Measurements from ENCODE around the gene C1QC.

The C1QC gene

DNA sequence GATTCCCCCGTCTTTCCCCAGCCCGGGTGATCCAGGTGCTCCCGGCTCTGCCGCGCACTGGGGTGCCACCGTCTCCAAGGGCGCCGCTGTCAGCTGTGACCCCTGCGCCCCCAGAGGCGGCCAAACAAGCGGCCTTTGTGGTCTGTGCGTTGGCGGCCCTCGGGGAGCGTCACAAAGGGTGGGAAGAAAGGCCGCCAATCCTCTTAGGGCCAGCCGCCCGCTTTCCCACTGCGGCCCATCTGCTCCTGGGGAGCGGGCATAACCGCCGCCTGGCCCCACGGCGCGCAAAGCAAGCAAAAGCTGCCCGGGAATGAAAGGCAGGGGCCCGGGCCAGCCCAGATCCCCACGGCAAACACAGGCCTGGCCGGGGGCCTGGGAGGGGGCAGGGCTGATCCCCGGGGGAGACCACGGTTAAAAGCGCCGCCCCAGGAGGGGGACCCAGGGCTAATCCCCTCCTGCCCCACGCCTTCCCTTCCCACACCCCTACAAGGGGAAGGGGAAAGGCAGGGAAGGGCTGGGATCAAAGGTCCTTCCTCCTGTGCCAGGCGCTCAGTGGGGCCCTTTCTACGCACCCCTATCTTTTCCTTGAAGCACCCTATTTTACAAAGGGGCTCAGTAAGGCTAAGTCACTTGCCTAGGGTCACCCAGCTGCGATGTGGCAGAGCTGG is 33.6 kb downstream of the C1QC start:
- Histone ChIP-seq H4K20me1 (ENCODE audit: control insufficient read depth, insufficient read depth, low read depth, low read length) (no peaks in the 10 kb centered on the region), H3K9me3 (ENCODE audit: control insufficient read depth, insufficient read depth, low read length) (peaks cover 9% of the 10 kb centered on the region; the same call in 1 of the 2 replicates), H3K9me2 (replicated peaks; ENCODE audit: control insufficient read depth, low read length) (no peaks in the 10 kb centered on the region), H3K4me3 (ENCODE audit: low read length) (no peak overlapping the region), H3K4me2 (ENCODE audit: low read length) (no peak overlapping the region), H3K36me3 (ENCODE audit: control insufficient read depth, low read length) (no peaks in the 10 kb centered on the region), H3K27me3 (ENCODE audit: control insufficient read depth, low read length) (no peaks in the 10 kb centered on the region; the same call in 1 of the 2 replicates), H3K27ac (ENCODE audit: low read depth, low read length) (no peak overlapping the region), H3F3A (ENCODE audit: control insufficient read depth, insufficient read depth) (no peaks in the 10 kb centered on the region), H3K79me2 (ENCODE audit: control insufficient read depth, low read length) (no peaks in the 10 kb centered on the region), H3K4me1 (ENCODE audit: control insufficient read depth, low read length) (no peaks in the 10 kb centered on the region)
- TF ChIP-seq EZH2phosphoT487 (IDR thresholded peaks at IDR 0.05; ENCODE audit: borderline replicate concordance, low read length), result no peak
- TF ChIP-seq, protein P1, sequence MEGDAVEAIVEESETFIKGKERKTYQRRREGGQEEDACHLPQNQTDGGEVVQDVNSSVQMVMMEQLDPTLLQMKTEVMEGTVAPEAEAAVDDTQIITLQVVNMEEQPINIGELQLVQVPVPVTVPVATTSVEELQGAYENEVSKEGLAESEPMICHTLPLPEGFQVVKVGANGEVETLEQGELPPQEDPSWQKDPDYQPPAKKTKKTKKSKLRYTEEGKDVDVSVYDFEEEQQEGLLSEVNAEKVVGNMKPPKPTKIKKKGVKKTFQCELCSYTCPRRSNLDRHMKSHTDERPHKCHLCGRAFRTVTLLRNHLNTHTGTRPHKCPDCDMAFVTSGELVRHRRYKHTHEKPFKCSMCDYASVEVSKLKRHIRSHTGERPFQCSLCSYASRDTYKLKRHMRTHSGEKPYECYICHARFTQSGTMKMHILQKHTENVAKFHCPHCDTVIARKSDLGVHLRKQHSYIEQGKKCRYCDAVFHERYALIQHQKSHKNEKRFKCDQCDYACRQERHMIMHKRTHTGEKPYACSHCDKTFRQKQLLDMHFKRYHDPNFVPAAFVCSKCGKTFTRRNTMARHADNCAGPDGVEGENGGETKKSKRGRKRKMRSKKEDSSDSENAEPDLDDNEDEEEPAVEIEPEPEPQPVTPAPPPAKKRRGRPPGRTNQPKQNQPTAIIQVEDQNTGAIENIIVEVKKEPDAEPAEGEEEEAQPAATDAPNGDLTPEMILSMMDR (IDR thresholded peaks at IDR 0.05; ENCODE audit: low read depth, low read length, poor library complexity, severe bottlenecking), result no peak

DNA sequence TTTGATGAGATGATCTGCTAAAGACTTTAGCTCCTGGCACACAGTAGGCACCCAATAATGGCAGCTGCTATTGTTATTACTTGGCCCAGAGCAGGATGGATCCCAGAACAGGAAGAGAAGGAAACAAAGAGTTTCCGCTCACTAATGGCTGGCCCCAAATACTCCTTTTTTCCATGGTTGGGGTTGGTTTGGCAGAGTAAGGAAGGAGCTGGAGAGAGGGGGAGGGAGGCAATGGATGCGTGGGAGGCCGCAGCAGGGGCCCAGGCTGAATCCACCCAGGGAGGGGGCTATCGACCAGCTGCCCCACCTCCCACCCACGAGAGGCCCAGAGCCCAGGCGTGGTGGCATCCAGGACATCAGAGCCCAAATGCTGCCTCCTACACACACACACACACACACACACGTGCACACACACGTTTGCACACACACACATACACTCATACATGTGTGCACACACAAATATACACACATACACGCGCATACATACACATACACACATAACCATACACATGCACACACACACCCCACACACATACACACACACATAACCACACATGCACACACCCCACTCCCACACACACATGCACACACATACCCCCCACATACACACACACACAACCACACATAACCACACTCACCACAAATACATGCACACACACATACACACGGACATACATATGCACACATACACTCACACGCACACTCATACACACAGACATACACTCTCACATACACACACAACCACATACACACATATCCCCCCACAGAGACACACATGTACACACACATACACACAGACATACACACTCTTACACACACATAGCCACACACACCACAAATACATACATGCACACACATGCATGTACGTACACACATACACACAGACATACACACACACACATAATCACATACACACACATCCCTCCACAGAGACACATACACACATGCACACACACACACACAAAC is 34.8 kb downstream of the C1QC start:
- no peak overlapping the region for H3K4me2 ChIP-seq (ENCODE audit: low read length)
- H3K4me3 ChIP-seq (ENCODE audit: low read length), result no peak overlapping the region
- TF ChIP-seq, protein P1 (IDR thresholded peaks at IDR 0.05; ENCODE audit: low read depth, low read length, poor library complexity, severe bottlenecking), result no peak
- TF ChIP-seq EZH2phosphoT487 (IDR thresholded peaks at IDR 0.05; ENCODE audit: borderline replicate concordance, low read length), result no peak
- H3K79me2 ChIP-seq (ENCODE audit: control insufficient read depth, low read length), result no peaks in the 10 kb centered on the region
- no peaks in the 10 kb centered on the region; the same call in 1 of the 2 replicates for H3K27me3 ChIP-seq (ENCODE audit: control insufficient read depth, low read length)
- no peak overlapping the region for H3K27ac ChIP-seq (ENCODE audit: low read depth, low read length)
- H3K36me3 ChIP-seq (ENCODE audit: control insufficient read depth, low read length), result no peaks in the 10 kb centered on the region
- no peaks in the 10 kb centered on the region for H4K20me1 ChIP-seq (ENCODE audit: control insufficient read depth, insufficient read depth, low read depth, low read length)
- no peaks in the 10 kb centered on the region for H3K4me1 ChIP-seq (ENCODE audit: control insufficient read depth, low read length)
- H3K9me3 ChIP-seq (ENCODE audit: control insufficient read depth, insufficient read depth, low read length), result peaks cover 9% of the 10 kb centered on the region; the same call in 1 of the 2 replicates
- H3F3A ChIP-seq (ENCODE audit: control insufficient read depth, insufficient read depth), result no peaks in the 10 kb centered on the region
- no peaks in the 10 kb centered on the region for H3K9me2 ChIP-seq (replicated peaks; ENCODE audit: control insufficient read depth, low read length)

DNA sequence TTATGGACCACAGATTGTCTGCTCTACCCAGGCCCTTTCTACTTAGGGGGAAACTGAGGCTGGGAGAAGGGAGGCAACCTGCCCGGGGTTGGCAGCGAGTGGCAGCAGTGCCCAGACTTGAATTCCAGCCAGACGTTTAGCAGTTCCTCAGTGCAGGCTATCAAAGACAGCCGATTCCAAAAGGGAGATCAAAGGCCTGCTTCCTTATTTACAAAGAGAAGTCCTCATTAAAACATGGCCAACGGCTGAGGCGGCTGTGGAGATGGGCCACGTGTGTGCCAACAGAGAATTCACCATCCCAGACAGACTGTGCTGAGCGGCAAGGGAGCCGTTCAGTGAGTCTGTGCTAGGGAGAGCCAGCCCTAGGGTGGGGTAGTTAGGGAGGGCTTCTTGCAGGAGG is 37.3 kb downstream of the C1QC start:
- no peak for TF ChIP-seq EZH2phosphoT487 (IDR thresholded peaks at IDR 0.05; ENCODE audit: borderline replicate concordance, low read length)
- TF ChIP-seq, protein P1 (IDR thresholded peaks at IDR 0.05; ENCODE audit: low read depth, low read length, poor library complexity, severe bottlenecking), result no peak
- Histone ChIP-seq H3K36me3 (ENCODE audit: control insufficient read depth, low read length) (no peaks in the 10 kb centered on the region), H3F3A (ENCODE audit: control insufficient read depth, insufficient read depth) (no peaks in the 10 kb centered on the region), H3K9me3 (ENCODE audit: control insufficient read depth, insufficient read depth, low read length) (peaks cover 9% of the 10 kb centered on the region; the same call in 1 of the 2 replicates), H3K4me2 (ENCODE audit: low read length) (no peak overlapping the region), H3K4me1 (ENCODE audit: control insufficient read depth, low read length) (no peaks in the 10 kb centered on the region), H3K4me3 (ENCODE audit: low read length) (no peak overlapping the region), H3K27ac (ENCODE audit: low read depth, low read length) (no peak overlapping the region), H3K9me2 (replicated peaks; ENCODE audit: control insufficient read depth, low read length) (no peaks in the 10 kb centered on the region), H3K27me3 (ENCODE audit: control insufficient read depth, low read length) (no peaks in the 10 kb centered on the region), H4K20me1 (ENCODE audit: control insufficient read depth, insufficient read depth, low read depth, low read length) (no peaks in the 10 kb centered on the region), H3K79me2 (ENCODE audit: control insufficient read depth, low read length) (no peaks in the 10 kb centered on the region)
